Activated CD8-positive, alpha-beta memory T cell treated with anti-CD3 and anti-CD28 coated beads, Interleukin-2, amount 50 U/mL, for 48 hours (primary cell): Measurements from ENCODE around the gene TMEM186.
"Not testable (repeated sequence)": the region's sequence is repeated elsewhere in the genome, so short reads cannot be mapped to it uniquely, and the experiment has no call there.

Experiments used
- DNase-seq: peaks from one replicate; pipeline ENCODE4 v3.0.0-alpha.2; 2020

The TMEM186 gene, protein sequence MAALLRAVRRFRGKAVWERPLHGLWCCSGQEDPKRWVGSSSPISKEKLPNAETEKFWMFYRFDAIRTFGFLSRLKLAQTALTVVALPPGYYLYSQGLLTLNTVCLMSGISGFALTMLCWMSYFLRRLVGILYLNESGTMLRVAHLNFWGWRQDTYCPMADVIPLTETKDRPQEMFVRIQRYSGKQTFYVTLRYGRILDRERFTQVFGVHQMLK

GRCh38 chr16:8797364-8798173 is at the start of gene TMEM186, which contains the start of gene PMM2:
TSS of gene TMEM186 (minus strand) at chr16:8797639. CDS start at chr16:8797614, 25 bp downstream.
TSS of gene PMM2 (plus strand) at chr16:8797839. CDS start at chr16:8797883, 44 bp downstream.
- peak; percentile 95 for DNase-seq

DNA sequence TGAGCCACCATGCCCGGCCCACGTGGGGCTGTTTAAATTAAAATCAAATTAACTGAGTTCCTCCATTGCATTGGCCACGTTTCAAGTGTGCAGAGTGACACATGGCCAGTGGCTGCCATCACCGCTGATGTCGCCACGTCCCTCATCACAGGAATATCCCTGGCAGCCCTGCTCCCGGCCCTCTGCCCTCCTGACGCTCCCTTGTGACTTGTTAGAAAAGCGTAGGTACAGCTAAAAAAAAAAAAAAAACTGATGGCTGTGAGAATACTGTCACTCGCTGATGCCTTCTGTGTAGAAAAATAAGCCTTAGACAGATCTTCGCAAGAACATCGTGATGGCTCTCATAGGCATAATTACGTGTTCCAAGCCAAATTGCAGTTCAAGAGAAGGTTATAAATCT is 49.7 kb upstream of the TMEM186 start:
- DNase-seq, result no peak

- no peak for DNase-seq
Observed at GRCh38 chr16:8846401-8846932, 49.0 kb upstream of the TMEM186 start.

GRCh38 chr16:8845699-8846298 is 48.4 kb upstream of the TMEM186 start:
- peak; percentile 45 for DNase-seq

DNA sequence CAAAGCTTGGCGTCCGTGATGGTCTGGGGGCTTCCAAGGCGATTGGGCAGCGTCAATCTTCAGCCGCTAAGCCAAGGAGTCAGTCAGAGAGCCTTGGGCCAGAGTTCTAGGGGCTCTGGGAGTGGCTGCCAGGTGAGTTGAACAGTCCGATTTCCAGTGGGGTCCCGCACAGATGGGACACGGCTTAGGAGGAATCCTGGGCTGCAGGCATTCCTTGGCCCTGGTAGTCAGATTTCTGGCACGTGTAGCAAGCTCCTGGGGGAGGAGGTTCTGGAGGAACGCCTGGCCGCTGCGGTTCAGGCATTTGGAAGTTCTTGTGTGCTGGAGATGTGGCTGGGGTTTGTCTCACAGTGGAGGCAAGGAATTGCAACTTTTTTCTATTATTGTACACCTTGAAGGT is 45.9 kb upstream of the TMEM186 start:
- not testable (repeated sequence) for DNase-seq

- not testable (repeated sequence) for DNase-seq
Observed at GRCh38 chr16:8842016-8842415, 44.6 kb upstream of the TMEM186 start.

DNA sequence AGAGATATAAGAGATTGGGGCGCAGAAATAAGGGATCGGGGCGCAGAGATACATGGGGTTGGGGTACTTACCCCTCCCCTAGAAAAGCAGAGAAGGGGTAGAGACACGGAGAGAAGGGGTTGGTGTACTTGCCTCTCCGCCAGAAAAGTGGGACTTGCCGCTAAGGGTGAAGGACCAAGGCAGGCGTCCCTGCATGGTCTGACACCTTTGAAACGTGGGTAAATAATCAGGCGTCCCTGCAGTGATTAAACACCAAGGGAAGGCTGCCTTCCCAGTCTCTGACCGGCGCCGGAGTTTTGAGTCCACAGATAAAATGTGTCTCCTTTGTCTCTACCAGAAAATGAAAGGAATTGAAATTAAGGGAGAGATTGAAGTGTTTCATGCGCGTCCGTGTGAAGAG is 40.2 kb upstream of the TMEM186 start:
- not testable (repeated sequence) for DNase-seq

- DNase-seq, result not testable (repeated sequence)
Observed at GRCh38 chr16:8836797-8837196, 39.4 kb upstream of the TMEM186 start.

- no peak for DNase-seq
Observed at GRCh38 chr16:8832717-8833105, 35.3 kb upstream of the TMEM186 start.

DNA sequence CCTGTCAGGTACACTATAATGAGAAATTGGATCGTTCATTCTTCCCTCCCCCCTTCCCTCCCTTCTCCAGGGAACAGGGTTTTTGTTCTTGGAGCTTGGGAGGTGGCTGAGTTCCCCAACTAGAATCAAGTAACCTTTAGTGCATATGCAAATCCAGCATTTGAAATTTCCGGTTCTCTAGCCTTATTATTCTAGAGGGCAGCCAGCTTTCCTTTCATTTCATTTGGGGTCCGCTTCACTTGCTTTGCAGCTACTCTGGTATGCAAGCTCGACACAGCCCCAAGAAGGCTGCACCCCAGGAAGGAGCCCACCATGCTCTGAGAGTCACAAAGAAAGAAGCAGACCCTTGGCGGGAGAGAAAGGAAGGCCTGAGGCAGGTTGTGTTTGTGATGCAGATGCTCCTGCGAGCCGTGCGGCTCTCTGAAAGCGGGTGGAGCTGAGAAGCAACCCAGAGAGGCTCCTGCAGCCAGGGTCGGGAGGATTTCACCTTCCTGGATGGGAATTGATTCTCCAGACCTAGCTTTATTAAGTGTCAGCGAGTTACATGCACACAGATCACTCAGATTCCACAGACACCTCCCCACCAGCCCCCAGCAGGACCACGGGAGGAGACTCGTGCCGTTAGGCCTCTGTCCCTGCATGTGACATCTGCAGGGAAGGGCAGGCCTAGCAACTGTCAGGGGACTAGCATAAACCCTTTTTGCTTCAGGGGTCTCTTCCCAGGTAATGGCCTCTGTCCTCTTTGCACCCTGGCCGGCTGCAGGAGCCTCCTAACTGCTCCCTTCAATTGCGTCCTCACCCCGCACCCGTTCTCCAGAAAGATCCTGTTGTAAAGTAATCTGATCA is 34.7 kb upstream of the TMEM186 start:
- no peak for DNase-seq

DNA sequence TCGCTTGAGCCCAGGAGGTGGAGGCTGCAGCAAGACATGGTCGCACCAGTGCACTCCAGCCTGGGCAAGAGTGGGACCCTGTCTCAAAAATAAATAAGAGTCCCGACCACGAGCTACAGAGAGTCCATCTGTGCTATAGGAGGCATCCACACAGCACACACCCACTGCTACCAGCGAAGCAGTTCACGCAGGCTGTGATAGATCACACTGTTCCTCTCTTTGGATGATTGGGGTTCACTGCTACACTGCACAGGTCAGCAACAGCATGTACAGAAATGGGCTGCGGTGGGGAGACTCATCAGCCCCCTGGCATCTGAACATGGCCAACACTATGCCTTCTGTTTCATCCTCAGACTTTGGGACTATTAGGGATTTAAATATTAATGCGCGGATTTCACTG is 34.0 kb upstream of the TMEM186 start:
- no peak for DNase-seq

GRCh38 chr16:8828541-8829165 is 31.2 kb upstream of the TMEM186 start:
- no peak for DNase-seq

- DNase-seq, result no peak
Observed at GRCh38 chr16:8826278-8826879, 28.9 kb upstream of the TMEM186 start.

- DNase-seq, result no peak
Observed at GRCh38 chr16:8822403-8822802, 25.0 kb upstream of the TMEM186 start.

- no peak for DNase-seq
Observed at GRCh38 chr16:8819411-8820034, 22.1 kb upstream of the TMEM186 start.

DNA sequence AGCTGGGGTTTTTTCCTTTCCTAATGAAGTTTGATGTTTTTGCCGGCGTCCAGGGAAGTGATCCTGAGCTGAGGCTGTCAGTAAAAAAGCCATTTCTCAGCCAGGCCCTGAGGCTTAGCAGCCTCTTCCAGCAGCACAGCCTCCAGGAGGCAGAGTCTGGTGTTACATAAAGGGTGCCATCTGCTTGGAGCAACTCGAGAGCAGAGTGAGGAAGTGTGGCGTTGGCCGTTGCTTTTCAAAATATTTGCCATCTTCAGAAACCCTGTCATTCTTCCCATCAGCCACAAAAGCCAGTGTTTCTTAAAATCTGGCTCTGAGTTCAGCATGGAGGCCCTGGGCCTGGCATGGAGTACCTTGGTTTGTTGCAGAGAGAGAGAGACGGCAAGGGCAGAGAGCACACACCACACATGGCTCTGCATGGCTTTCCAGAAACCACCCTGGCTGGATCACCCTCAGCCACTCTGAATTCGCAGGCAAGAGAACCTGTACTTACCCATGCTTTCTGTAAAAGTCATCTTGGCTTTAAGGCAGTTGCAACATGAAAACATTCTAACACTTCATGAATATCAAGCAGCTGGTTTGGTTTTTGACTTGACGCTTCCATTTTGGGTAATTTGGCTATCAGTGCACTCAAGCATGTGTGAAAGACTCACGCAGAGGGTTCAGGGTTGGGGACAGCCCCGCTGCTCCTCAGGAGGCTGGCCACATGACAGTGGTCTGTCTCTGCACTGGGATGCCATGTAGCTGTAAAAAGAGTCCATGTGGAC is 21.2 kb upstream of the TMEM186 start:
- DNase-seq, result no peak

DNA sequence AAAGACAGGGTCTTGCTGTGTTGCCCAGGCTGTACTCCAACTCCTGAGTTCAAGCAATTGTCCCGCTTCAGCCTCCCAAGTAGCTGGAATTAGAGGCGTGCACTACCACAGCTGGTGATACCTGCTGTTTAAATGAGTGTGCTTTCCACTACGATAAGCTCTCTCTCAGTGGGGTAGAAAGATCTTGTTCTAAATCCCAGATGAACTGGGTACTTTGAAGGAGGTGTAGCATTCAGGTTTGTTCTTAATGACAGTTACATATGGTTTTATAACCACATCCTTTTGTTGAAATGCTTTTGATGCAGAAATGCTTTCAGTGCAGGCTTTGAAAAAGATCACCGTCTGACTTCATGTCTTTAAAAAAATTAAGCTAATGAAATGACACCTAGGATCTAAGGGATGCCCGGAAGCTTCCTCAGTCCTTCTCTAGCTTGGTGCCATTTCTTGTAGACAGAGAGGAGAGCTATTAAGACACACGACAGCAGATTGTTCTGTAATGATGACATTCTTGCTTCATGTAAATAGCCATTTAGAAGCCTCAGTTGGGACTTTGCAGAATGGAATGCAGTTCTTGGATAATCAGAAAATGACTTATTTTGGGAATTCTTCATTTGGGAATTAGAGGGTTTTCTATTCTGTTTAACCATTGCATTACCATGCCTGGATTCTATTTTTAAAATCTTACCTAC is 19.7 kb upstream of the TMEM186 start:
- DNase-seq, result no peak

DNA sequence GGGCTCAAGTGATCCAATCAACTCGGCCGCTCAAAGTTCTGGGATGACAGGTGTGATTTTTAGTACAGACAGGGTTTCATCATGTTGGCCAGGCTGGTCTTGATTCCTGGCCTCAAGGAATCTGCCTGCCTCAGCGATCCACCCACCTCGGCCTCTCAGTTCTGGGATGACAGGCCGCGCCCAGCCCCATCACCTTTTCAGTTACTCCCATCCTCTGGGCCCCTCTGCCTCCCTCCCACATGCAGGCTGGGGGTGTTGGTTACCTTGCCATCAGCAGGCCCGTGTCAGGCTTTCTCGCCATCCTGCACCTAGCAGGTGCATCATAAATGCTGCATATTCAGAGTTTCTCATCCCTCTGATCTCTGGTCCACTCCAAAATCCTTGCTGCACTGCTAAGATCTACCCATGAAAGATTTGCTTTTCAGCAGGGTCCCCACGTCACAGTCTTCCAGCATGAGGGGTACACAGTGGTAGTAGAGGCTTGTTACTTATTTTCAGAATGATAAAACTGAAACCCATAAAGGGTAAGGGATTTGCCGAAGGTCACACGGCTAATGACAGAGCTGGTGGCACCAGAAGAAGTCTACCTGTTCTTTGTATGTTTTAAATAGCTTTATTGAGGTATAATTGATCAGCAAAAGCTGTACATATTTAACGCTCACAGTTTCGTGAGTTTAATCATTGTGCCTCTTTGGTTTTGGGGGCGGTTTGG is 16.8 kb upstream of the TMEM186 start:
- no peak for DNase-seq

- no peak for DNase-seq
Observed at GRCh38 chr16:8812162-8812843, 14.9 kb upstream of the TMEM186 start.
